ENCODE results near the gene RHPN2. TPM values are rescaled to one million over a fixed set of nuclear protein-coding genes. Genes with fewer than 3 reads are reported as not detected.

RHPN2 gene
- total and polyA plus RNA-seq, 2 donors (not counting 3 experiments of a cell fraction or from before 2014, with no cell fraction given) = 2.3 to 2.7 TPM

DNA sequence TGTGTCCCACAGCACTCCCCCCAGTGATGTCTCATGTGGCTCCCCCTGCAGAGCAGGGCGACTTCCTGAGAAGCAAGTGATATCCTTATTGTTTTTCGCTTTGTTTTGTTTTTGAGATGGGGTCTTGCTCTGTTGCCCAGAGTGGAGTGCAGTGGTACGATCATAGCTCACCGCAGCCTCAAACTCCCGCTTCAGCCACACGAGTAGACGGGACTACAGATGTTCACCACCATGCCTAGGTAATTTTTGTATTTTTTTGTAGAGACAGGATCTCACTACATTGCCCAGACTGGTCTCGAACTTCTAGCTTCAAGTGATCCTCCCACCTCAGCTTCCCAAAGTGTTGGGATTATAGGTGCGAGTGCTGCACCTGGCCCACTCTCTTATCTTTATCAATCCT, 97.9 kb downstream of the RHPN2 start:
- Histone ChIP-seq H3K79me2 (ENCODE audit: control insufficient read depth, insufficient read depth, low read length) (peaks cover 33% of the 10 kb centered on the region), H4K20me1 (replicated peaks; ENCODE audit: control insufficient read depth, extremely low read depth, insufficient read depth, low read length) (no peaks in the 10 kb centered on the region), H3K36me3 (ENCODE audit: control insufficient read depth in 2 of 2, extremely low read depth in 1 of 2, insufficient read depth in 2 of 2, low read length in 2 of 2) (peaks cover 3 to 16% of the 10 kb centered on the region in 2 experiments), H3K4me3 (replicated peaks in 1 of 3; ENCODE audit: insufficient read depth in 1 of 3, low read depth in 1 of 3, low read length in 3 of 3) (no peak overlapping the region), H3K9me3 (replicated peaks; ENCODE audit: control insufficient read depth, insufficient read depth, low read length) (no peaks in the 10 kb centered on the region), H3K27ac (ENCODE audit: insufficient read depth, low read depth, low read length) (no peak overlapping the region), H3K9me1 (replicated peaks; ENCODE audit: control insufficient read depth, extremely low read depth, insufficient read depth, low read length) (no peaks in the 10 kb centered on the region), H3K27me3 (ENCODE audit: control insufficient read depth in 2 of 2, insufficient read depth in 2 of 2, low read length in 2 of 2) (no peaks in the 10 kb centered on the region), H2AFZ (ENCODE audit: low read depth, low read length) (no peak overlapping the region), H3K9ac (replicated peaks; ENCODE audit: extremely low read depth, insufficient read depth, low read length) (no peak overlapping the region), H3K4me2 (ENCODE audit: insufficient read depth, low read length) (no peak overlapping the region), H3K4me1 (ENCODE audit: control insufficient read depth, extremely low read depth, insufficient read depth, low read length) (peaks cover 6% of the 10 kb centered on the region)
- intact Hi-C loops (cut with micrococcal nuclease) = no loop called here
- CTCF ChIA-PET = no interaction called here
- FAIRE-seq = no peak
- no peak for TF ChIP-seq MYC (IDR thresholded peaks at IDR 0.05; ENCODE audit: low read depth, low read length)
- TF ChIP-seq, protein P1, sequence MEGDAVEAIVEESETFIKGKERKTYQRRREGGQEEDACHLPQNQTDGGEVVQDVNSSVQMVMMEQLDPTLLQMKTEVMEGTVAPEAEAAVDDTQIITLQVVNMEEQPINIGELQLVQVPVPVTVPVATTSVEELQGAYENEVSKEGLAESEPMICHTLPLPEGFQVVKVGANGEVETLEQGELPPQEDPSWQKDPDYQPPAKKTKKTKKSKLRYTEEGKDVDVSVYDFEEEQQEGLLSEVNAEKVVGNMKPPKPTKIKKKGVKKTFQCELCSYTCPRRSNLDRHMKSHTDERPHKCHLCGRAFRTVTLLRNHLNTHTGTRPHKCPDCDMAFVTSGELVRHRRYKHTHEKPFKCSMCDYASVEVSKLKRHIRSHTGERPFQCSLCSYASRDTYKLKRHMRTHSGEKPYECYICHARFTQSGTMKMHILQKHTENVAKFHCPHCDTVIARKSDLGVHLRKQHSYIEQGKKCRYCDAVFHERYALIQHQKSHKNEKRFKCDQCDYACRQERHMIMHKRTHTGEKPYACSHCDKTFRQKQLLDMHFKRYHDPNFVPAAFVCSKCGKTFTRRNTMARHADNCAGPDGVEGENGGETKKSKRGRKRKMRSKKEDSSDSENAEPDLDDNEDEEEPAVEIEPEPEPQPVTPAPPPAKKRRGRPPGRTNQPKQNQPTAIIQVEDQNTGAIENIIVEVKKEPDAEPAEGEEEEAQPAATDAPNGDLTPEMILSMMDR (IDR thresholded peaks at IDR 0.05; ENCODE audit: extremely low read depth in 1 of 2, insufficient read depth in 1 of 2, low read depth in 1 of 2, low read length in 2 of 2) = no peak
- TF ChIP-seq POLR2AphosphoS5 (IDR thresholded peaks at IDR 0.05; ENCODE audit: insufficient read depth, low read depth, low read length) = no peak
- no peak for TF ChIP-seq FOS (IDR thresholded peaks at IDR 0.05; ENCODE audit: borderline replicate concordance, insufficient read depth, low read length)
- TF ChIP-seq GATA2 (IDR thresholded peaks at IDR 0.05; ENCODE audit: insufficient read depth, insufficient read length, low read depth, low read length) = no peak
- no peak for TF ChIP-seq POLR2A (IDR thresholded peaks at IDR 0.05; ENCODE audit: low read depth, low read length)
- TF ChIP-seq, protein P2, sequence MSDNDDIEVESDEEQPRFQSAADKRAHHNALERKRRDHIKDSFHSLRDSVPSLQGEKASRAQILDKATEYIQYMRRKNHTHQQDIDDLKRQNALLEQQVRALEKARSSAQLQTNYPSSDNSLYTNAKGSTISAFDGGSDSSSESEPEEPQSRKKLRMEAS (IDR thresholded peaks at IDR 0.05; ENCODE audit: insufficient read depth, insufficient read length) = no peak
- TF ChIP-seq EZH2 (IDR thresholded peaks at IDR 0.05; ENCODE audit: borderline replicate concordance, low read depth, low read length, severe bottlenecking) = no peak
- no peak for TF ChIP-seq JUN (IDR thresholded peaks at IDR 0.05; ENCODE audit: borderline replicate concordance, insufficient read depth, insufficient read length, low read depth)
- BruUV-seq (replicated peaks) = no TSS peak
- dilution Hi-C loops (cut with MboI; ENCODE audit: extremely low pct_ligation_motif_present, low sequenced_read_pairs) = no loop called here
- no peak for DNase-seq (ENCODE audit: low read depth, low spot score)
- POLR2A ChIA-PET = no interaction called here
